Measurements from ENCODE around the gene PGAP2.
"Not testable (repeated sequence)": the region's sequence is repeated elsewhere in the genome, so short reads cannot be mapped to it uniquely, and the experiment has no call there.

DNA sequence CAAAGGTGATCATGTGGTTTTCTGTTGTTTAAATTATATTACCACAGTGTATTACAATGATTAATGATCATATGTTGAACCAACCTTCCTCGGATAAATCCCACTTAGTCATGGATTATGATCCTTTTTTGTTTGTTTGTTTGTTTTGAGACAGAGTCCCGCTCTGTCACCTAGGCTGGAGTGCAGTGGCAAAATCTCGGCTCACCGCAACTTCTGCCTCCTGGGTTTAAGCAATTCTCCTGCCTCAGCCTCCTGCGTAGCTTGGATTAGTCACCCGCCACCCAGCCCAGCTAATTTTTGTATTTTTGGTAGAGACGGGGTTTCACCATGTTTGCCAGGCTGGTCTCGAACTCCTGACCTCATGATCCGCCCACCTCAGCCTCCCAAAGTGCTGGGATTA, 41.5 kb upstream of the PGAP2 start:
- TF ChIP-seq POLR2A (IDR thresholded peaks at IDR 0.05) = not testable (repeated sequence)
- TF ChIP-seq, protein P1, sequence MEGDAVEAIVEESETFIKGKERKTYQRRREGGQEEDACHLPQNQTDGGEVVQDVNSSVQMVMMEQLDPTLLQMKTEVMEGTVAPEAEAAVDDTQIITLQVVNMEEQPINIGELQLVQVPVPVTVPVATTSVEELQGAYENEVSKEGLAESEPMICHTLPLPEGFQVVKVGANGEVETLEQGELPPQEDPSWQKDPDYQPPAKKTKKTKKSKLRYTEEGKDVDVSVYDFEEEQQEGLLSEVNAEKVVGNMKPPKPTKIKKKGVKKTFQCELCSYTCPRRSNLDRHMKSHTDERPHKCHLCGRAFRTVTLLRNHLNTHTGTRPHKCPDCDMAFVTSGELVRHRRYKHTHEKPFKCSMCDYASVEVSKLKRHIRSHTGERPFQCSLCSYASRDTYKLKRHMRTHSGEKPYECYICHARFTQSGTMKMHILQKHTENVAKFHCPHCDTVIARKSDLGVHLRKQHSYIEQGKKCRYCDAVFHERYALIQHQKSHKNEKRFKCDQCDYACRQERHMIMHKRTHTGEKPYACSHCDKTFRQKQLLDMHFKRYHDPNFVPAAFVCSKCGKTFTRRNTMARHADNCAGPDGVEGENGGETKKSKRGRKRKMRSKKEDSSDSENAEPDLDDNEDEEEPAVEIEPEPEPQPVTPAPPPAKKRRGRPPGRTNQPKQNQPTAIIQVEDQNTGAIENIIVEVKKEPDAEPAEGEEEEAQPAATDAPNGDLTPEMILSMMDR (IDR thresholded peaks at IDR 0.05) = not testable (repeated sequence)
